WTC11 (cell line): ENCODE data around the gene PPTC7. TPM values are rescaled to one million over a fixed set of nuclear protein-coding genes. Genes with fewer than 3 reads are reported as not detected.
A peak's percentile ranks its signal among the peaks of the same experiment; 100 is the strongest.

Experiments
- ATAC-seq: fragments of 200-7000 bp; cut with Tn5 transposase; 2 replicates; pipeline ENCODE4 v1.10.0; 2021; ENCODE audit warnings: mild to moderate bottlenecking, moderate library complexity
- CTCF ChIA-PET: fragments of 300-600 bp; sonication (Branson Sonifier 250); formaldehyde crosslinking; loops from one replicate; lab custom pipeline; 2021; ENCODE audit warnings: antibody characterized with exemption; lab: Charles Lee
- POLR2A ChIA-PET: fragments of 350-600 bp; sonication (Branson Sonifier 250); formaldehyde crosslinking; loops from one replicate; lab custom pipeline; 2021; ENCODE audit warnings: antibody characterized with exemption; lab: Charles Lee
- DNase-seq: peaks from one replicate; pipeline ENCODE4 v3.0.0; 2021; ENCODE audit warnings: low spot score
- H3K27ac Mint-ChIP-seq: 2 replicates; pipeline ENCODE4 v1.8.0; 2021; ENCODE audit warnings: mixed read lengths
- H3K27me3 Mint-ChIP-seq: 2 replicates; pipeline ENCODE4 v1.8.0; 2021; ENCODE audit warnings: low read depth, mild to moderate bottlenecking, moderate library complexity, mixed read lengths
- H3K36me3 Mint-ChIP-seq: 2 replicates; pipeline ENCODE4 v1.8.0; 2021; ENCODE audit warnings: mixed read lengths
- H3K4me1 Mint-ChIP-seq: 2 replicates; pipeline ENCODE4 v1.8.0; 2022; ENCODE audit warnings: mixed read lengths
- H3K4me3 Mint-ChIP-seq: 2 replicates; pipeline ENCODE4 v1.8.0; 2021; ENCODE audit warnings: mild to moderate bottlenecking, moderate library complexity, mixed read lengths
- H3K9me3 Mint-ChIP-seq: 2 replicates; pipeline ENCODE4 v1.8.0; 2021; ENCODE audit warnings: mixed read lengths
- CBFB ChIP-seq: sonication (generic); formaldehyde crosslinking; IDR thresholded peaks from 2 replicates; pipeline ENCODE4 v1.8.1; 2022; ENCODE audit warnings: mild to moderate bottlenecking, low read depth, missing genetic modification reagents
- EMX1 ChIP-seq: fragments of 250-450 bp; sonication (Bioruptor Pico); IDR thresholded peaks from 2 replicates; pipeline ENCODE4 v1.8.0; 2021; ENCODE audit warnings: mild to moderate bottlenecking
- ESRRA ChIP-seq: sonication (generic); formaldehyde crosslinking; IDR thresholded peaks from 2 replicates; pipeline ENCODE4 v1.8.1; 2022; ENCODE audit warnings: mild to moderate bottlenecking, missing genetic modification reagents, borderline replicate concordance
- ETV6 ChIP-seq: sonication (generic); formaldehyde crosslinking; IDR thresholded peaks from 2 replicates; pipeline ENCODE4 v1.8.1; 2022; ENCODE audit warnings: mild to moderate bottlenecking, missing genetic modification reagents
- FOXK1 ChIP-seq: sonication (generic); formaldehyde crosslinking; IDR thresholded peaks from 2 replicates; pipeline ENCODE4 v1.8.0; 2022; ENCODE audit warnings: mild to moderate bottlenecking, moderate library complexity, missing genetic modification reagents
- IRF2 ChIP-seq: sonication (generic); formaldehyde crosslinking; IDR thresholded peaks from 2 replicates; pipeline ENCODE4 v1.8.0; 2022; ENCODE audit warnings: low read depth, missing genetic modification reagents, borderline replicate concordance
- JAZF1 ChIP-seq: fragments of 250-450 bp; sonication (Bioruptor Pico); IDR thresholded peaks from 2 replicates; pipeline ENCODE4 v1.9.0; 2021; ENCODE audit warnings: moderate library complexity, mild to moderate bottlenecking, inconsistent platforms
- JUN ChIP-seq: sonication (generic); formaldehyde crosslinking; IDR thresholded peaks from 2 replicates; pipeline ENCODE4 v1.8.0; 2023; ENCODE audit warnings: mild to moderate bottlenecking, missing genetic modification reagents
- KAT7 ChIP-seq: sonication (generic); formaldehyde crosslinking; IDR thresholded peaks from 2 replicates; pipeline ENCODE4 v1.8.1; 2023; ENCODE audit warnings: missing genetic modification reagents, mild to moderate bottlenecking, borderline replicate concordance
- NFYB ChIP-seq: sonication (generic); formaldehyde crosslinking; conservative IDR thresholded peaks from 2 replicates; pipeline ENCODE4 v1.8.0; 2022; ENCODE audit warnings: low read depth, missing genetic modification reagents
- NR2C2 ChIP-seq: sonication (generic); formaldehyde crosslinking; IDR thresholded peaks from 2 replicates; pipeline ENCODE4 v1.8.0; 2022; ENCODE audit warnings: mild to moderate bottlenecking, missing genetic modification reagents
- PRRX2 ChIP-seq: fragments of 250-450 bp; sonication (Bioruptor Pico); IDR thresholded peaks from 2 replicates; pipeline ENCODE4 v1.8.0; 2021; ENCODE audit warnings: mild to moderate bottlenecking
- RORB ChIP-seq: fragments of 250-450 bp; sonication (Bioruptor Pico); IDR thresholded peaks from 2 replicates; pipeline ENCODE4 v1.9.0; 2021; ENCODE audit warnings: mild to moderate bottlenecking
- TEAD1 ChIP-seq: sonication (generic); formaldehyde crosslinking; IDR thresholded peaks from 2 replicates; pipeline ENCODE4 v1.8.0; 2022; ENCODE audit warnings: mild to moderate bottlenecking, missing genetic modification reagents
- ZNF138 ChIP-seq: sonication (generic); formaldehyde crosslinking; conservative IDR thresholded peaks from 2 replicates; pipeline ENCODE4 v1.8.1; 2022; ENCODE audit warnings: mild to moderate bottlenecking, moderate library complexity, missing genetic modification reagents
- ZNF219 ChIP-seq: sonication (generic); formaldehyde crosslinking; IDR thresholded peaks from 2 replicates; pipeline ENCODE4 v1.8.0; 2023; ENCODE audit warnings: missing genetic modification reagents, mild to moderate bottlenecking, borderline replicate concordance
- ZNF416 ChIP-seq: fragments of 250-450 bp; sonication (Bioruptor Pico); IDR thresholded peaks from 2 replicates; pipeline ENCODE4 v1.9.0; 2021; ENCODE audit warnings: mild to moderate bottlenecking, inconsistent platforms
- ZNF671 ChIP-seq: fragments of 250-450 bp; sonication (Bioruptor Pico); IDR thresholded peaks from 2 replicates; pipeline ENCODE4 v1.8.0; 2021; ENCODE audit warnings: mild to moderate bottlenecking
- total RNA-seq: library from RNA; stranded (reverse); gene quantifications from 3 replicates; pipeline ENCODE4 v1.2.3, GENCODE V29; 2021
- TF ChIP-seq, protein P1 (sequence below): sonication (generic); formaldehyde crosslinking; IDR thresholded peaks from 2 replicates; pipeline ENCODE4 v1.8.1; 2022; ENCODE audit warnings: mild to moderate bottlenecking, missing genetic modification reagents, moderate library complexity, borderline replicate concordance
- TF ChIP-seq, protein P2 (sequence below): sonication (generic); formaldehyde crosslinking; IDR thresholded peaks from 2 replicates; pipeline ENCODE4 v1.8.0; 2022; ENCODE audit warnings: mild to moderate bottlenecking, missing genetic modification reagents
- TF ChIP-seq, protein P3 (sequence below): sonication (generic); formaldehyde crosslinking; IDR thresholded peaks from 2 replicates; pipeline ENCODE4 v1.8.0; 2023; ENCODE audit warnings: mild to moderate bottlenecking, missing genetic modification reagents
- TF ChIP-seq, protein P4 (sequence below): sonication (generic); formaldehyde crosslinking; IDR thresholded peaks from 2 replicates; pipeline ENCODE4 v1.8.1; 2023; ENCODE audit warnings: mild to moderate bottlenecking, missing genetic modification reagents

PPTC7 gene
- total RNA-seq, 1 experiment from 2014 or later = 15.6 TPM

DNA sequence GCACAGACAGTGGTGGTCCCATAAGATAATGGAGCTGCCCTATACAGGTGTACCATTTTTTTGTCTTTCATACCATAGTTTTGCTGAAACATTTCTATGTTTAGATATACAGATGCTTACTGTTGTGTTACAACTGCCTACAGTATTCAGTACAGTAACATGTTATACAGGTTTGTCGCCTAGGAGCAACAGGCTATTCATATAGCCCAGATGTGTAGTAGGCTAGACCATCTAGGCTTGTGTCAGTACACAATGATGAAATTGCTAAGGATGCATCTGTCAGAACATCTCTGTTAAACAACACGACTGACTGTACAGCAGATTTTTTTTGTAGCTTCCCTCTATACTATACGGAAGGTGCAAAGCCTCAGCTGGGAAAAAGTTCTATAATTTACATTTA lies 50.5 kb downstream of the PPTC7 start (continued):
- TF ChIP-seq, protein P1, sequence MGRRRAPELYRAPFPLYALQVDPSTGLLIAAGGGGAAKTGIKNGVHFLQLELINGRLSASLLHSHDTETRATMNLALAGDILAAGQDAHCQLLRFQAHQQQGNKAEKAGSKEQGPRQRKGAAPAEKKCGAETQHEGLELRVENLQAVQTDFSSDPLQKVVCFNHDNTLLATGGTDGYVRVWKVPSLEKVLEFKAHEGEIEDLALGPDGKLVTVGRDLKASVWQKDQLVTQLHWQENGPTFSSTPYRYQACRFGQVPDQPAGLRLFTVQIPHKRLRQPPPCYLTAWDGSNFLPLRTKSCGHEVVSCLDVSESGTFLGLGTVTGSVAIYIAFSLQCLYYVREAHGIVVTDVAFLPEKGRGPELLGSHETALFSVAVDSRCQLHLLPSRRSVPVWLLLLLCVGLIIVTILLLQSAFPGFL = no peak
- no peak for TF ChIP-seq NFYB (CRISPR knock-in tag)
- no peak for TF ChIP-seq PRRX2 (CRISPR knock-in tag)
- TF ChIP-seq ETV6 (CRISPR knock-in tag) = no peak
- TF ChIP-seq NR2C2 (CRISPR knock-in tag) = no peak
- no peak for TF ChIP-seq ESRRA (CRISPR knock-in tag)

DNA sequence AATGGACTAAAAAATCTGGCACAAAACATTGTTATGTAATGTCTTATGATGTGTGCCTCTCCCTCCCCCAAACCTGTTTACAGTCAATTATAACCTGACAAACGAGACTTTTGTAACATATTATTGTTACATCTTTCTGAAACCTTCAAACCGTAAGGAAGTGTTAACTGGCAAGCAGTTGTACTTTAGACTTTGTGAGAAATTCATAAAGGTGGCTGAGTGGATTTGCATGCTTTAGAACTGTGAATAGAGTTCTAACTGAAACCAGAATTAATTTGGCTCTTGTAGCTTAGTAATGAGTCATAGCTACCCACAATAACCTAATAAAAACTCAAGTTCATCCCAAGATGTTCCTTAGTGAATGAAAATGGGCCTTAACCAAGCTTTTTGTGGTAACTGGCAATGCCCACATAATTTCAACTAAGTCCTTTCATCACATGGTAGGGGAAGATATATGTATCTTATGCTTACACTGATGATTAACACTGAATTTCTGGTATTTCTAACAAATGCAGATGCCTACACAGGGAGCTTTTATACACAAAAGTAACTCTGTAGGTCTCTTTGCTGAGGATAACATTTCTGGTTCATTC lies 51.3 kb downstream of the PPTC7 start:
- no peak overlapping the region for H3K4me3 Mint-ChIP-seq
- DNase-seq (no peak), ATAC-seq (no peak)
- peaks cover 9% of the 10 kb centered on the region for H3K36me3 Mint-ChIP-seq
- TF ChIP-seq IRF2 (CRISPR knock-in tag) (no peak), FOXK1 (no peak), JUN (no peak), ESRRA (CRISPR knock-in tag) (no peak), EMX1 (no peak), TEAD1 (CRISPR knock-in tag) (no peak)
- TF ChIP-seq, all 79 proteins: peak for 0
- Mint-ChIP-seq H3K9me3 (no peaks in the 10 kb centered on the region), H3K27me3 (no peaks in the 10 kb centered on the region), H3K27ac (0 out of 2 replicates have a peak overlapping the region, but pooled peaks have one; percentile 21), H3K4me1 (peaks cover 7% of the 10 kb centered on the region)
- ChIA-PET CTCF (no interaction called here), POLR2A (no interaction called here)

DNA sequence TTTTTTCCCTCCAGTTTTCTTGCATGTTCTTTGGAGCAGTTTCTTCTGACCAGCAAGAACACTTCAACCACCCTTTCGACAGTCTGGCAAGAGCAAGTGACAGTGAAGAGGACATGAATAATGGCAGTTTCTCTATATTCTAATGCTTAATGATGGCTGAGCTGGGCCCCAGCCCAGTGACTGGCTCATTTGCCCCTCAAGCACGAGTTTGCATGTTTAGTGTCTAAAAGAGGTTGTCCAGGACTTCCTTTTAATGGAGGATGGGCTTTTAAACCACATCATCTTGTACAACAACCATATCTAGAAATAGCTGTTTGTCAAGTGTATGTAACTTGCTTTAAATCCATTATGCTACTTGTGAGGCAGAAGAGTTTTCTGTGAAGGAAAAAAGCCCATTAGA lies 52.6 kb downstream of the PPTC7 start:
- no peak for DNase-seq
- H3K9me3 Mint-ChIP-seq = no peaks in the 10 kb centered on the region
- ChIA-PET CTCF (interaction anchor here (0.9 kb wide), 1 partner anchor 62 kb away, joined by 3 read pairs; the partner anchor contains the start of gene FAM216A), POLR2A (no interaction called here)
- no peak overlapping the region for H3K4me3 Mint-ChIP-seq
- H3K4me1 Mint-ChIP-seq = peaks cover 7% of the 10 kb centered on the region
- peaks cover 2% of the 10 kb centered on the region; the same call in 1 of the 2 replicates for H3K36me3 Mint-ChIP-seq
- H3K27me3 Mint-ChIP-seq = no peaks in the 10 kb centered on the region
- ATAC-seq = no peak
- no peak overlapping the region for H3K27ac Mint-ChIP-seq
- no peak for TF ChIP-seq ZNF416 (CRISPR knock-in tag)
- no peak for TF ChIP-seq ZNF138 (CRISPR knock-in tag)
- TF ChIP-seq ZNF219 (CRISPR knock-in tag) = no peak
- TF ChIP-seq ESRRA (CRISPR knock-in tag) = no peak
- TF ChIP-seq, protein P2, sequence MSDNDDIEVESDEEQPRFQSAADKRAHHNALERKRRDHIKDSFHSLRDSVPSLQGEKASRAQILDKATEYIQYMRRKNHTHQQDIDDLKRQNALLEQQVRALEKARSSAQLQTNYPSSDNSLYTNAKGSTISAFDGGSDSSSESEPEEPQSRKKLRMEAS (CRISPR knock-in tag) = no peak
- TF ChIP-seq ZNF671 = no peak

DNA sequence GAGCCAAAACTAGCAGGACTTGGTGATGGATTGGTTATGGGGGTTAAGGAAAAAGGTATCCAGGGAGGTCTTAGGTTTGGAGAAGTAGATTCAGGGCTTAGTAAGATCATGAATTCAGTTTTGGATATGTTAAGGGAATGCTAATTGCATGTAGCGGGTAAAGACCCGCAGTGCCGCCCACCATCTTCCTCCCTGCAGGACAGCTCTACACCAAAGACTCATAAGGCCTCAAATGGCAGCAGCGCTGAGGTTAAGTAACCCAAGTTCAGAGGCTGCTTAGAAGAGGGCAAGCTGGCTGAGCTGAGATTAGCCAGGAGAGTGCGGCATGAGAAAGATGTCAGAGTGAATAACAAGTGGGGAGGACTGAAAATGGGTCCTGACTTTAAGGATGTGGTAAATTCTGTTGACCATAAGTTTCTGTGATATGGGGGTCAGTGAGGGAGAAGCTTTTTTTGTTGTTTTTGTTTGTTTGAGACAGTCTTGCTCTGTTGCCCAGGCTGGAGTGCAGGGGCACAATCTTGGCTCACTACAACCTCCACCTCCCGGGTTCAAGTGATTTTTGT lies 54.8 kb downstream of the PPTC7 start:
- H3K27ac Mint-ChIP-seq = no peak overlapping the region

More for the DNA sequence above, 54.8 kb downstream of the PPTC7 start:
- H3K27me3 Mint-ChIP-seq = no peaks in the 10 kb centered on the region
- no peaks in the 10 kb centered on the region for H3K9me3 Mint-ChIP-seq
- no peak overlapping the region for H3K4me3 Mint-ChIP-seq
- H3K4me1 Mint-ChIP-seq = 0 out of 2 replicates have a peak, but pooled peaks cover 3% of the 10 kb centered on the region
- peaks cover 2% of the 10 kb centered on the region; the same call in 1 of the 2 replicates for H3K36me3 Mint-ChIP-seq
- no peak for ATAC-seq
- CTCF ChIA-PET = interaction anchor here (0.5 to 2.0 kb wide), 6 partner anchors 37 to 770 kb away, joined by 3 to 8 read pairs (median 4); no protein-coding TSS in a partner anchor
- TF ChIP-seq RORB (no peak), CBFB (CRISPR knock-in tag) (no peak), ZNF671 (no peak), PRRX2 (CRISPR knock-in tag) (no peak), KAT7 (no peak), JAZF1 (CRISPR knock-in tag) (no peak)
- TF ChIP-seq, protein P3, sequence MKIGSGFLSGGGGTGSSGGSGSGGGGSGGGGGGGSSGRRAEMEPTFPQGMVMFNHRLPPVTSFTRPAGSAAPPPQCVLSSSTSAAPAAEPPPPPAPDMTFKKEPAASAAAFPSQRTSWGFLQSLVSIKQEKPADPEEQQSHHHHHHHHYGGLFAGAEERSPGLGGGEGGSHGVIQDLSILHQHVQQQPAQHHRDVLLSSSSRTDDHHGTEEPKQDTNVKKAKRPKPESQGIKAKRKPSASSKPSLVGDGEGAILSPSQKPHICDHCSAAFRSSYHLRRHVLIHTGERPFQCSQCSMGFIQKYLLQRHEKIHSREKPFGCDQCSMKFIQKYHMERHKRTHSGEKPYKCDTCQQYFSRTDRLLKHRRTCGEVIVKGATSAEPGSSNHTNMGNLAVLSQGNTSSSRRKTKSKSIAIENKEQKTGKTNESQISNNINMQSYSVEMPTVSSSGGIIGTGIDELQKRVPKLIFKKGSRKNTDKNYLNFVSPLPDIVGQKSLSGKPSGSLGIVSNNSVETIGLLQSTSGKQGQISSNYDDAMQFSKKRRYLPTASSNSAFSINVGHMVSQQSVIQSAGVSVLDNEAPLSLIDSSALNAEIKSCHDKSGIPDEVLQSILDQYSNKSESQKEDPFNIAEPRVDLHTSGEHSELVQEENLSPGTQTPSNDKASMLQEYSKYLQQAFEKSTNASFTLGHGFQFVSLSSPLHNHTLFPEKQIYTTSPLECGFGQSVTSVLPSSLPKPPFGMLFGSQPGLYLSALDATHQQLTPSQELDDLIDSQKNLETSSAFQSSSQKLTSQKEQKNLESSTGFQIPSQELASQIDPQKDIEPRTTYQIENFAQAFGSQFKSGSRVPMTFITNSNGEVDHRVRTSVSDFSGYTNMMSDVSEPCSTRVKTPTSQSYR (CRISPR knock-in tag) = no peak
- TF ChIP-seq, protein P4, sequence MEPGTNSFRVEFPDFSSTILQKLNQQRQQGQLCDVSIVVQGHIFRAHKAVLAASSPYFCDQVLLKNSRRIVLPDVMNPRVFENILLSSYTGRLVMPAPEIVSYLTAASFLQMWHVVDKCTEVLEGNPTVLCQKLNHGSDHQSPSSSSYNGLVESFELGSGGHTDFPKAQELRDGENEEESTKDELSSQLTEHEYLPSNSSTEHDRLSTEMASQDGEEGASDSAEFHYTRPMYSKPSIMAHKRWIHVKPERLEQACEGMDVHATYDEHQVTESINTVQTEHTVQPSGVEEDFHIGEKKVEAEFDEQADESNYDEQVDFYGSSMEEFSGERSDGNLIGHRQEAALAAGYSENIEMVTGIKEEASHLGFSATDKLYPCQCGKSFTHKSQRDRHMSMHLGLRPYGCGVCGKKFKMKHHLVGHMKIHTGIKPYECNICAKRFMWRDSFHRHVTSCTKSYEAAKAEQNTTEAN (CRISPR knock-in tag) = no peak
- POLR2A ChIA-PET = interaction anchor here (1.3 kb wide), 1 partner anchor 60 kb away, joined by 3 read pairs; the partner anchor contains the start of genes FAM216A and GPN3
- no peak for DNase-seq
